ENCODE data around the gene SLC18A2. TPM values are rescaled to one million over a fixed set of nuclear protein-coding genes. Genes with fewer than 3 reads are reported as not detected.

SLC18A2 gene
- total RNA-seq, 1 donor from 2014 or later: not detected

DNA sequence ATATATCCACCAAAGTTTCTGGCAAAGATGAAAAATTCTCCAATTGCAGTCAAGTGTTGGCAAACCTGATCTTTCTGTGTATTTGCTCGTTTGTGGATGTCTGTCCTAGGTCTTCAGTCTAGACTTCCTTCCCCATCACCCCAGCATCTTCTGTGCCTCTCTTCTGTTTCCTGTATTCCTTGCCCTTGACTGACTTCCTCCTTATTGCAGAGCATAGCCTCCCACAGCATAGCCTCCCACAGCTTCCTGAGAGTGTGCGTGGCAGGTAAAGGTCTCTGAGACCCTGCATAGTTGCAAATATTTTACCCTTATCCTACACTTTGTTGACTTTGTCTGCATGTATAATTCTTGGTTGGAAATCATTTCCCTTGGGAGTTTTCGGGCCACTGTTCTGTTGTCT, 18.4 kb downstream of the SLC18A2 start:
- Mint-ChIP-seq H3K9me3 (ENCODE audit: low read depth) (no peaks in the 10 kb centered on the region), H3K27ac (ENCODE audit: unreplicated experiment) (no peak overlapping the region), H3K27me3 (ENCODE audit: low read depth) (peaks cover 47% of the 10 kb centered on the region), H3K36me3 (ENCODE audit: low read depth) (no peaks in the 10 kb centered on the region), H3K4me1 (ENCODE audit: low read depth) (peaks cover 4% of the 10 kb centered on the region), H3K4me3 (ENCODE audit: unreplicated experiment) (no peak overlapping the region)
- TF ChIP-seq CTCF (IDR thresholded peaks at IDR 0.05): no peak
- DNase-seq (ENCODE audit: low spot score): no peak

GRCh38 chr10:117260084-117260483, 19.2 kb downstream of the SLC18A2 start:
- Mint-ChIP-seq H3K9me3 (ENCODE audit: low read depth) (no peaks in the 10 kb centered on the region), H3K4me1 (ENCODE audit: low read depth) (peaks cover 4% of the 10 kb centered on the region), H3K27ac (ENCODE audit: unreplicated experiment) (no peak overlapping the region), H3K27me3 (ENCODE audit: low read depth) (peaks cover 44% of the 10 kb centered on the region), H3K36me3 (ENCODE audit: low read depth) (no peaks in the 10 kb centered on the region), H3K4me3 (ENCODE audit: unreplicated experiment) (no peak overlapping the region)
- no peak for TF ChIP-seq CTCF (IDR thresholded peaks at IDR 0.05)
- no peak for DNase-seq (ENCODE audit: low spot score)

GRCh38 chr10:117261501-117261900, 20.6 kb downstream of the SLC18A2 start:
- H3K27ac Mint-ChIP-seq (ENCODE audit: unreplicated experiment): no peak overlapping the region
- no peak overlapping the region for H3K4me3 Mint-ChIP-seq (ENCODE audit: unreplicated experiment)
- H3K36me3 Mint-ChIP-seq (ENCODE audit: low read depth): no peaks in the 10 kb centered on the region
- TF ChIP-seq CTCF (IDR thresholded peaks at IDR 0.05): no peak
- peaks cover 4% of the 10 kb centered on the region for H3K4me1 Mint-ChIP-seq (ENCODE audit: low read depth)
- no peaks in the 10 kb centered on the region for H3K9me3 Mint-ChIP-seq (ENCODE audit: low read depth)
- no peak for DNase-seq (ENCODE audit: low spot score)
- peaks cover 44% of the 10 kb centered on the region for H3K27me3 Mint-ChIP-seq (ENCODE audit: low read depth)

GRCh38 chr10:117262291-117262902, 21.5 kb downstream of the SLC18A2 start:
- Mint-ChIP-seq H3K9me3 (ENCODE audit: low read depth) (no peaks in the 10 kb centered on the region), H3K27ac (ENCODE audit: unreplicated experiment) (no peak overlapping the region), H3K36me3 (ENCODE audit: low read depth) (no peaks in the 10 kb centered on the region), H3K4me3 (ENCODE audit: unreplicated experiment) (no peak overlapping the region), H3K27me3 (ENCODE audit: low read depth) (peaks cover 41% of the 10 kb centered on the region), H3K4me1 (ENCODE audit: low read depth) (peaks cover 4% of the 10 kb centered on the region)
- DNase-seq (ENCODE audit: low spot score): no peak
- no peak for TF ChIP-seq CTCF (IDR thresholded peaks at IDR 0.05)

DNA sequence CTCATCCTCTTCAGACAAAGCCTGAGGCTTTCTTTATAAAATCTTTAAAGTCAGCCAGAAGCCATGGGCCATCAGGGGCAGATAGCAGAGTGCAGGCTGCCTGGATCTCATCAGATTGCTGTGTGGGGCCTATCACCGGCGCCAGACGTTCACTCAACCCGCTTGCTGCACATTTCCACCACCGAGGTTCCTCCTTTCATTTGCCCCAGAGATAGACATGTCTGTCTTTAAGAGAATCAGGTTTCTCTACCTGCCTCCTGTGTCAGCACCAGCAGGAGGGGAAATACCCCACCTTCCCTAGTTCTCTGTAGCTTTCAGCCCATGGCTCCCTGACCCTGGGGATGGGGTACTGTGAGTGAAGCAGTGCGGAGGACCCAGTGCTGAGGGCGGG, 22.0 kb downstream of the SLC18A2 start:
- Mint-ChIP-seq H3K27ac (ENCODE audit: unreplicated experiment) (no peak overlapping the region), H3K4me1 (ENCODE audit: low read depth) (peaks cover 4% of the 10 kb centered on the region), H3K27me3 (ENCODE audit: low read depth) (peaks cover 37% of the 10 kb centered on the region), H3K9me3 (ENCODE audit: low read depth) (no peaks in the 10 kb centered on the region), H3K36me3 (ENCODE audit: low read depth) (no peaks in the 10 kb centered on the region), H3K4me3 (ENCODE audit: unreplicated experiment) (no peak overlapping the region)
- no peak for TF ChIP-seq CTCF (IDR thresholded peaks at IDR 0.05)
- DNase-seq (ENCODE audit: low spot score): no peak

Measured in chondrocyte (in vitro differentiated cells).